Neutrophil (primary cell): Measurements from ENCODE around the gene THSD4.

ENCODE experiments used
- H3K27ac ChIP-seq: fragments of 200-600 bp; sonication (generic); 2 replicates; pipeline ENCODE4 v1.5.1; 2016; ENCODE audit warnings: mild to moderate bottlenecking, moderate library complexity
- H3K27me3 ChIP-seq: fragments of 200-600 bp; sonication (generic); 2 replicates; pipeline ENCODE4 v1.6.0; 2016; ENCODE audit warnings: mild to moderate bottlenecking
- H3K36me3 ChIP-seq: fragments of 200-600 bp; sonication (generic); 2 replicates; pipeline ENCODE4 v1.5.1; 2017
- H3K4me1 ChIP-seq, 2 experiments: fragments of 200-600 bp in 1 of 2; sonication (generic) in 1 of 2; 1 replicate in 1 of 2; 2 replicates in 1 of 2; pipeline versions ENCODE4 v1.5.1 to v1.6.1; 2013 to 2016; ENCODE audit warnings: low read depth in 1 of 2, low read length in 1 of 2, mild to moderate bottlenecking in 1 of 2, moderate library complexity in 1 of 2; ENCODE audit not compliant: control insufficient read depth in 1 of 2, insufficient read depth in 1 of 2
- H3K4me3 ChIP-seq, 2 experiments: fragments of 200-600 bp in 1 of 2; sonication (generic) in 1 of 2; 1 replicate in 1 of 2; 2 replicates in 1 of 2; pipeline ENCODE4 v1.5.1; 2013 to 2016; ENCODE audit warnings: low read depth in 1 of 2, low read length in 1 of 2, mild to moderate bottlenecking in 1 of 2, moderate library complexity in 1 of 2
- H3K9me3 ChIP-seq: fragments of 200-600 bp; sonication (generic); 2 replicates; pipeline ENCODE4 v1.5.1; 2016
- TF ChIP-seq, protein P1 (sequence below): fragments of 200-600 bp; sonication (generic); IDR thresholded peaks from 2 replicates; pipeline ENCODE4 v1.5.1; 2016; ENCODE audit warnings: antibody characterized with exemption

The THSD4 gene

DNA sequence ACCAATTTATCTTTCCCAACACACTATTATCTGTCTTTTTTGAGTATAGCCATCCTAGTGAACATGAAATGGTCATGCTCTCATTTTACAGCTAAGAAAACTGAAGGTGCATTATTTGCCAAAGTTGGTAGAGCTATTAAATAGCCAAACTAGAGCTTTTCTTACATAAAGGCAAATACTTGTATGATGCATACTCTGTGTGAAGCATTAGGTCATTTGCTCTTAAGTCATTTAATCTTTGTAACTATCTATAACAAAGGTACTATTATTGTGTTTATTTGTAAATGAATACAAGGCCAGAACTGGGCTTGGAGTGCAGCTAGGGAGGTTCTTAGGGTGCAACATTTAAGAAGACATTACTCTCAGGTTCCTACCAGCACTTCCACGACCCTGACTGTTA is 123.7 kb downstream of the THSD4 start:
- TF ChIP-seq, protein P1, sequence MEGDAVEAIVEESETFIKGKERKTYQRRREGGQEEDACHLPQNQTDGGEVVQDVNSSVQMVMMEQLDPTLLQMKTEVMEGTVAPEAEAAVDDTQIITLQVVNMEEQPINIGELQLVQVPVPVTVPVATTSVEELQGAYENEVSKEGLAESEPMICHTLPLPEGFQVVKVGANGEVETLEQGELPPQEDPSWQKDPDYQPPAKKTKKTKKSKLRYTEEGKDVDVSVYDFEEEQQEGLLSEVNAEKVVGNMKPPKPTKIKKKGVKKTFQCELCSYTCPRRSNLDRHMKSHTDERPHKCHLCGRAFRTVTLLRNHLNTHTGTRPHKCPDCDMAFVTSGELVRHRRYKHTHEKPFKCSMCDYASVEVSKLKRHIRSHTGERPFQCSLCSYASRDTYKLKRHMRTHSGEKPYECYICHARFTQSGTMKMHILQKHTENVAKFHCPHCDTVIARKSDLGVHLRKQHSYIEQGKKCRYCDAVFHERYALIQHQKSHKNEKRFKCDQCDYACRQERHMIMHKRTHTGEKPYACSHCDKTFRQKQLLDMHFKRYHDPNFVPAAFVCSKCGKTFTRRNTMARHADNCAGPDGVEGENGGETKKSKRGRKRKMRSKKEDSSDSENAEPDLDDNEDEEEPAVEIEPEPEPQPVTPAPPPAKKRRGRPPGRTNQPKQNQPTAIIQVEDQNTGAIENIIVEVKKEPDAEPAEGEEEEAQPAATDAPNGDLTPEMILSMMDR = no peak
- no peaks in the 10 kb centered on the region for H3K9me3 ChIP-seq
- H3K27me3 ChIP-seq = no peaks in the 10 kb centered on the region
- no peak overlapping the region for H3K4me3 ChIP-seq
- H3K27ac ChIP-seq = no peak overlapping the region
- H3K36me3 ChIP-seq = no peaks in the 10 kb centered on the region
- H3K4me1 ChIP-seq = no peaks in the 10 kb centered on the region

DNA sequence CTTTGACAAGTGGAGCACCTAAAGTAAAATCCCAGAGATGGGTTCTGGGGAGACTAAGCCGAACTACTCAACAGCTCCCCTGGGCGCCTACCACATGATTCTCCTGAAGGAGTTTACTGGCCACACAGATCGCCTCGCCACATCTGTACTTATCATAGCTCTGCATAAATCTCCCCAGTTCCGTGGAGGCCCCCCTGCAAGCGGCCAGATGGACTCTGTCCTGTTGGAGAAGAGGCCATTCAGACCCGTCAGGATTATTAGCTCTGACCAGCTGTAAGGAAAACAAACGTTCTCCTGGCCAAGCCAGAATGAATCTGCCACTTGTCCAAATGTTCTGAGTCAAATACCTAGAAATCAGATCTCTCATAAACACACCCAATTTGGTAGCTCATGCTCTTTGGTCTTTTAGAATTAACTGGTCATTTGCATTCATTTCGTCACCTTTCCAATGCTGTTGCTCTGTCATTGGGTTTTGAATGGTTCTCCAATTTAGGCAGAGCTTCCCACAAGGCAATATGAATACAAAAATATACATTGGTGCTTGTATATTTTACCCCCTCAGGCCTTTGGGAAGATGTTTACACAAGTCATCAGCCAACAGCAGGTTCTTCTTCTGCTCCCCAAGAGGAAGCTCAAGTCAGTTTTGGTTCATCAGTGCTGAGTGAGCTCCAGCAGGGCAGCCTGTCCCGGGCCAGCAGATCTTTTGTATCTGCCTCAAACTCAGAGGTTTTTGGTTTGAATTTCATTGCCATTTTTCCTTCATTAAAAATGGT is 124.5 kb downstream of the THSD4 start:
- TF ChIP-seq, protein P1 = no peak
- H3K9me3 ChIP-seq = no peaks in the 10 kb centered on the region
- H3K36me3 ChIP-seq = no peaks in the 10 kb centered on the region
- no peaks in the 10 kb centered on the region for H3K4me1 ChIP-seq
- H3K27me3 ChIP-seq = no peaks in the 10 kb centered on the region
- H3K27ac ChIP-seq = no peak overlapping the region
- no peak overlapping the region for H3K4me3 ChIP-seq

DNA sequence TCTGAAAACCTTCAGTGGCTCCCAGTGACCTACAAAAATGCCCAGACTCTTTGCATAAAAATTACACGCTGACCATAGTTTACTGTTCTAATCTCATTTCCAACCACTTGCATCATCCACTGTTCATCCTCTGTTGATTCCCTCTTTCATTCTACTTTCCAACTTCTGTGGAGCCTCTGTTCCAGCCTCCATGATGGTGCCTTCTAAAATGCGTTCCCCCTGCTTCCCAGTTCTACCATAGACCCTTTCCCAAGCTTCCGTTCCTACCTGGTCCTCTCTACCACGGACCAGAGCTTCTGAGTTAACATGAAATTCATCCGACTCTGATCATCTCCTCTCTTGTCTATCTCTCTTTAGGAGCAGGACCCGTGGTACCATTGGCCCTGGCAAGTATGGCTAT is 127.0 kb downstream of the THSD4 start:
- no peaks in the 10 kb centered on the region for H3K36me3 ChIP-seq
- TF ChIP-seq, protein P1 = no peak
- H3K27me3 ChIP-seq = no peaks in the 10 kb centered on the region
- no peak overlapping the region for H3K4me3 ChIP-seq
- no peaks in the 10 kb centered on the region for H3K9me3 ChIP-seq
- H3K27ac ChIP-seq = no peak overlapping the region
- H3K4me1 ChIP-seq = no peaks in the 10 kb centered on the region

DNA sequence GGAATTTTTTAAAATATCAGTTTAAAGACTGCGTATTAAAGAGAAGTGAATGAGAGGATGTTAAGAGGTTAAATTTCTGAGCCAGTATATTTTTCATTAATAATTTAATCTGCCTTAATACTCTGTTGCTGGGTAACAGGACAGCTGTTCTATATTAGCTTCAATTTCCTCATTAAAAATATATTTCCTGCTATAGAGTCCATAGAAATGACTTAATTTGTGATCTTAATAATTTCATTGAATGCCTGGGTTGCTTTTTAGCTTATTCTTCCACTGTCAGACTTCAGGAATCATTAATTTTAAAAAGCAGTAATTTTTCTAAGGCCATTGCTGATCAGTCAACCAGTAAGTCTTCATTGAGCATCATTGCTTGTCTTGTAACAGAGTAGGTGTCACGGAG is 129.0 kb downstream of the THSD4 start:
- no peaks in the 10 kb centered on the region for H3K4me1 ChIP-seq
- no peaks in the 10 kb centered on the region for H3K9me3 ChIP-seq
- H3K27ac ChIP-seq = no peak overlapping the region
- H3K4me3 ChIP-seq = no peak overlapping the region
- H3K36me3 ChIP-seq = no peaks in the 10 kb centered on the region
- H3K27me3 ChIP-seq = no peaks in the 10 kb centered on the region
- TF ChIP-seq, protein P1 = no peak

DNA sequence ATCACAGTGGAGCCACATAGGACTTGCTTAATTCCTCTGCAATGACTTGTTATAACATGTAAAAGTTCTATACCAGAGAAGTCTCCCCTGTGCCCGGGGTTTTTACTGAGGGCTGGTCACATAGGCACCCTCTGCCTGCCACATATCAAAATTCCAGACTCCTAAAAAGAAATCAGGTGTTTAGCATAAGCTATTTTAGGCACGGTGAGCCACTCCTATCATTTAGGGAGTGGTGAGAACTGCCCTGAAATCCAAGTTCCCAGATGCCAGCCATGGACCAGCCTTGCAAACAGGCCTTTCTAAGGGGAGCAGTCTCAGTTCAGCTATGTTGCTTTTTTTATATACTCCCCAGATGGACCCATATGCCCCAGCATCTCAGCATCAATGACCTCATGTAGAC is 130.3 kb downstream of the THSD4 start:
- H3K4me3 ChIP-seq = no peak overlapping the region
- TF ChIP-seq, protein P1 = no peak

More for the DNA sequence above, 130.3 kb downstream of the THSD4 start:
- H3K27ac ChIP-seq = no peak overlapping the region
- no peaks in the 10 kb centered on the region for H3K4me1 ChIP-seq
- H3K27me3 ChIP-seq = no peaks in the 10 kb centered on the region
- no peaks in the 10 kb centered on the region for H3K36me3 ChIP-seq
- H3K9me3 ChIP-seq = no peaks in the 10 kb centered on the region
